Kasumi-1 (cell line): Measurements from ENCODE around the gene ATXN1.
"Not testable (repeated sequence)": the region's sequence is repeated elsewhere in the genome, so short reads cannot be mapped to it uniquely, and the experiment has no call there.

Source experiments
- DNase-seq, 2 experiments: peaks; one replicate each; lab custom pipeline; 2025; lab: John Stamatoyannopoulos, UW

Gene ATXN1

DNA sequence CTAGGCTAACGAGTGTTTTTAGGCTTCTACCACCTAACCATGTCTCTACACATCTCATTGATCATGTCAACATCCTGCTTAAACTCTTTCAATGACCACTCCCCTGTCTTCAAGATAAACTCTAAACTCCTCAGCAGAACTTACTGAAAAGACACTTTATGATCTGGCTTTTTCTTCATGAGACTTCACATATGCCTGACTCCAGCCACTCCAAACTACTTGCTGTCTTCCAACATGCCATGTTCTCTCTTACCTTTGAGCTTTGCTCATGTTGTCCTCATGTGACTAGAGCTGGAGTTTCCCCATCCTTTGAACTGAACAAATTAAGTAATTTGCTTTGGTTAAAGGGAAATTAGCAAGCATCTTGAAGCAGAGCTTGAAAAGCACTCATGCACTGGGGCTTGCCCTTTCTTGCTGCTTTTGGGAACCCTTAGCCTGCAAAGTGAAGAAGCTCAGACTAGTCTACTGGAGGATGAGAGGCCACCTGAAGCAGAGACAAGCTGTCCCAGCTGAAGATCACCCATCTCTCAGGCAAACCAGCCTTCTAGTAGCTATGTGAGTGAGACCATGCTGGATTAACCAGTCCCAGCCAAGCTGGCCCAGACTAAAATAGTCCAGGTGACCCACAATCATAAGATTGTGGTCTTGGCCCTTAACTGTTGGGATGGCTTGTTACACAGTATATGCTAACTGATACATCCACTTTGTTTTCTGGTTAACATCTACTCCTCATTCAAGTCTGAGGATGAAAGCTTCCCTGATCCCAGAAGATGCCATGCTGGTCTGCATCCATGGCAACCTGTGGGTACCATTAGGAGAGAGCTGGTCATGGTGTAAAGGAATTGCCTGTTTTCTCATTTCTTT lies 287.1 kb downstream of the ATXN1 start:
- no peak for DNase-seq

DNA sequence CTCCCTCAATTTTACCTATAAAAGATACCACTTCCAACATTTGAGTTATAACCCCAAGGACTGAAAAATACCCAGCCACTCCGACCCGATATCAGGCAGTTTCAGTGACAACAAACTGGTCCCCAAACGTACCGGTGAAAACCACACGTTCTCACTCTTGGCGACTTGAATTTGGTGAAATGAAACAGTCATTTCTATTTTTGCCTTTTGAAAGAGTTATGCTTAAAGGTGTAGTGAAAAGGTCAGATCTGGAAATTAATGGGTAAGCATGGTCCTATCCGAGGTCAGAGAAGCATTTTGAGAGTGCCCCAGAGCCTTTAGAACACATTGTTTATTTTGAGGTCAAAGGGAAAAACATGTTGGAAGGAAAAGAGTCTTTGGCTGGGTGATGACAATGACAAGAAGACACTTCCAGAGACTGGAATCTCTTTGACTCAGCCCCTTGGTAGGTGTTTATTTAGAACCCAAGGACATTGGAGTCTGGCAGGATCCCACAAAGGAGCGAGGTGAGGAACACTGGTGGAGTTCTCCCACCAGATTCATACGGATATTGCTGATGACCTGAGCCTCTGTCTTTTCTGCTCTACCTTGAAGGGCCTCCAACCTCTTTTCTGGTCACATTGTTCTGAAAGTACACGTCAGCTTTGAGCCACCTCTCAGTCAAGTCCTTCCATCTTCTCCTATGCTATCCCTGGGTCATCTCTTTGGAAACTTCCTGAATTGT lies 287.9 kb downstream of the ATXN1 start:
- no peak for DNase-seq

DNA sequence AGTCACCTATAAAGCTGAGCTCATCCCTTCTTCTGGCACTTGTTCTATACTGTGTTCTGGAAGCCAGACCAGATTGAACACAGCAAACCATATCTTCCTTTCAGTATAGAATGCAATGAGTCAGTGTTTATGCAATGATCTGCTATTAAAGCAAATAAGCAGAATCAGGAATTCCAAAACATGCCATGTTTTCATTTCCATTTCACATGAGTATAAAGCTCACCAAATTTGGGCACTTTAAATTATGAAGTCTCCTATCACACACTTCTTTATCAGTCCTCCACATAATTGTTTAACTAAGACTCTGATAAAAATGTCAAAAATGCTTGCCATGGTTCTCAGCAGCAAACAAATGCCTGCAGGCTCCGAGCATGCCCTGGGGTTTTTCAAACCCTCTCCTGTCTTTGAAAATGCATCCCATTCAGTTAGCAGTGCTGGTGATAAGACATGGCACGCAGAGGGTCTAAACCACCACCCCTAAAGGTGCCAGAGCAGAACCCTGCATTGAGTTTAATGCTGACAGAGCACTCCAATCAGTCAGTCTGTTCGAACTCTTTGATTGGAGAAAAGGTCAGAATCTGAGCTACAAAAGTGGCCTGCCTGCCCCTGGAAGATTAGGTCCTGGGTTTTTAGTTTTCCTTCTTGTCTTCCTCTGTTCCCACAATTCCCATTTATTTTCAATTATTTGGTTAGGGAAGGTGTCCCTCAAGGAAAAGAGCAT lies 288.8 kb downstream of the ATXN1 start:
- DNase-seq, result no peak

DNA sequence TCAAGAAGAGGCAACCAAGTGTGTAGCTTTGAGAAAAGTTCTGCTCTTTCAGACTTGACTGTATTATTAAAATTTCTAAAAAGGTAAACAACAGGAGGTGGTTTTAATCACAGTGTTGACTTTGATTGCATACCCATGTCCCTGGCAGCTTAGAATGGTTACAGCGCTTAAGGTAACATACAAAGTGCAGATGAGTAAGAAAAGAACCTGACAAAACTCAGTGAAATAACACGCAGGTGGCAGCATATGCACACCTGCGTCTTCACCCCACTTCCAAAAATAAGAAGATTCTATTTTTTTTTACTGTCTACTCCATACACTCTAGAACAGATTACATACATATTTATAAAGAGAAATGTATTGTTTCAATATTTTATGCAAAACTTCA lies 289.4 kb downstream of the ATXN1 start:
- DNase-seq, result no peak

DNA sequence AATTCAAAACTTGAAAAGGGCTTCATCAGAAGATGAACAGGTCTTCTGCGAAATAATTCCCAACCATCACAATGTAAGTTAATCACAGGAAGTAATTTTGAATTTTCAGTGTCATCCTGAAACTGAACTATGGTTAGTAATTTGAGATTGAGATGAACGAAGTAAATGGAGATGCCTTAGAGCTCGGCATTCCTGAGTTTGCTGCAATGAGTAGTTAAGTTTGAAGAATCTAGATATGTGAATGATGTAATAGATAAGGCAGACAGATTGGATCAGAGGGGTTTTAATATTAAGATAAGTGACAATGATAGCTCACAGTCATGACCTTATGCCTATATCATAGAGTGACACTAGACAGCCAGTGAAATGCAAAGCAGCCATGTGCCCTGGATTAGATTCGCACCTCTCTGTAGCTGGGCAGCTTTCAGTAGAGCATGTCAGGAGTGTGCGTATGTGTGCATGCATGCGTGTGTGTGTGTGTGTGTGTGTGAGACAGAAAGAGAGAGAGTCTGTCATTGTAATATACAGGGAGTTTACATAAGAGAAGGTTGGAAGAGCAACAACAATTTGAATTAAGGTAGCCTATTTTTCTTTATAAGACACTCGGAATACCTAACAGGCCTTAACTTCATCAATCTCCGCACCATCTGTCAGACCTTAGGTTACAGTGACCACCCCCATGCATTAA lies 289.9 kb downstream of the ATXN1 start:
- DNase-seq, result no peak

DNA sequence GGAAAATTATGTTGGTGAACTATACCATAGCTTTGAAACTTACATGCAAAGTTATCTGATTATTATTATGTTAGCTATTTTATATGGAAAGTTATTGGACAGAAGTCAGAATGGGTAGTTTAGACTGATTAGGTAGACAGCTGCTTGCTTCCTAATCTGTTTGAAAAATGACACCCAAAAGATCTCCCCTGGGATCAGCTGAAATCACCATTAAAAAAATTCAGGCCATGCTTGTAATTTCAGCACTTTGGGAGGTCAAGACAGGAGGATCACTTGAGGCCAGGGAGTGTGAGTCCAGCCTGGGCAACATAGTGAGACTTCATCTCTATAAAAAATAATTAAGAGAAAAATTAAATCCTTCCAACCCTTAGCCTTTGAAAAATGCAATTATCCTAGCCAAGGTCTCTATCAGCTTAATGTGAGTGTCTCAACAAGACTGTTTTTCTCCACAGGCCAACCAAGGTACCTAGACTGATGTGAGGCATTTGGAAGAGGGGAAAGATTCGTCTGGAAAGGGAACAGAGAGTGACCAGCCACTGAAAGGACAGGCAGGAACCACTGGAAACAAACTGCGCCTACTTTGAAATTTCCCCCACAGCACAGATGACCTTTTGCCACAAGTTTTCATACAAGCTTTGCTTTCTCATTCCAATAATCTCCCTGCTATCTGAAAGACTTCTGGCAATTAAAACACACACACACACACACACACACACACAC lies 290.6 kb downstream of the ATXN1 start:
- no peak for DNase-seq

DNA sequence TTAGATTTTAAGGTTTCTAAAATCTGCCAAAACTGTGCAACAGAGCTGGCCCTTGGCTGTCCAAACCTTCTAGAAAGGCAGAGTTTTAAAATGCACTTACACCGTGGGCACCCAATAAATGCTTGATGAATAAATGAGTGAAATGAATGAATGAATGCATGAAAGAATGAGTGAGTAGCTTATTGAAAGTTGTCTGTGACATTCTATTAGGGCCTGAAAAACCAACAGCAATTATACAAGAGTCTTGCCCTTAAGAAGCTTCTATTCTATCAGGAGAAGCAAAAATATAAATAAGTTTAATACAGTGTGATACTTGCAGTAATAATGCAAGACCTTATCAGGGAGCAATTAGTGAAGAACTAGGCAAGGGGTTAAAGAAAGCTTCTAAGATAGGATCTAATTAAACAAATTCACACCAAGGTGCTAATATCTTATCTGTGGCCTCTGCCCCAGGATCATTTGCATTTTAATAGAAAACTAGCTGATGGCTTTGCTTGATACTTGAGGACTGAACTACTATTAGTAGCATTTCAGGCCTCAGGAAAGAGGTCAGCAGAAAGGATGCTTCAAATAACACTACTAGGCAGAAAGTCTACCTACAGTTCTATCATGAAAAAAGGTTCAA lies 292.2 kb downstream of the ATXN1 start:
- DNase-seq, result no peak

DNA sequence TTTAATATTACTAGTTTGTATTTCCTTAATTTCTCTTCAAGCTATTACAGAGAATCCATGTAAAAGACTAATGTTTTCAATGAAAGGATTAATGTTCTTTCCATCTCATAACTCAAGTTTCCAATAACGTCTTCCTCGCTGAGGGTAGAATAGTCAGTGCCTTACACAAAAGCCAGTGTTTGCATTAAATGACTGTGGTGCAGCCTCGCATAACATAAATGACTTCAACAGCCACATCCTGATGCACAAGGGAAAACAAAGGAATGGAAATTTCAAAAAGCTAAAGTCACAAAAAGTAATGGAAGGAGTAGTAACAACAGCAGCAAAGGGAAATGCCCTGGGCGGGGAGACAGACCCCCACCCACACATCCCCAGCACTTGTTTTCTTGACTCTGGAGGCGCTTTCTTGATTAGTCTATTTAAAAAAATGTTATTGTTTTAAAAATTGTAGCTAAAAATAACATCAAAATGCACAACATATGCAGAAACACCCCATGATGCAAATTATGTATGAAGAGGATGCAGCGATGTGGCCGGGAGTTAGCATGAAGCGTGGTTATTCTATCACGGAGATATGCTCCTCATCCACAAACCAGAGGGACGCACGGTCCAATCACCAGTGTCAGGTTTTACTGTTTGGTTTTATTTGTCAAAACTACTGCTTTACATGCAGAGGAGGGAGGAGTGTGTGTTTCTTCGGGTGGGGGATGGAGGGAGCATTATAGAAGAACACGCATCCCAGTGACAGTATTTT lies 294.3 kb downstream of the ATXN1 start:
- no peak for DNase-seq

DNA sequence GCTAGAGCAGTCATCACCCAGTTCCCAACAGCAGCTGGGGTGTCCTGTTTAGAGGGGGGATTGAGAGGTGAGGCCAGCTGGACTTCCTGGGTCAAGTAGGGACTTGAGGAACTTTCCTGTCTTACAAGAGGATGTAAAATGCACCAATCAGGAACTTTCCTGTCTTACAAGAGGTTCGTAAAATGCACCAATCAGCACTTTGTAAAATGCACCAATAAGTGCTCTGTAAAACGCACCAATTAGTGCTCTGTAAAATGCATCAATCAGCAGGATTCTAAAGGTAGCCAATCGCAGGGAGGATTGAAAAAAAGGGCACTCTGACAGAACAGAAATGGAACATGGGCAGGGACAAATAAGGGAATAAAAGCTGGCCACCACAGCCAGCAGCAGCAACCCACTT lies 297.2 kb downstream of the ATXN1 start:
- DNase-seq, result no peak

DNA sequence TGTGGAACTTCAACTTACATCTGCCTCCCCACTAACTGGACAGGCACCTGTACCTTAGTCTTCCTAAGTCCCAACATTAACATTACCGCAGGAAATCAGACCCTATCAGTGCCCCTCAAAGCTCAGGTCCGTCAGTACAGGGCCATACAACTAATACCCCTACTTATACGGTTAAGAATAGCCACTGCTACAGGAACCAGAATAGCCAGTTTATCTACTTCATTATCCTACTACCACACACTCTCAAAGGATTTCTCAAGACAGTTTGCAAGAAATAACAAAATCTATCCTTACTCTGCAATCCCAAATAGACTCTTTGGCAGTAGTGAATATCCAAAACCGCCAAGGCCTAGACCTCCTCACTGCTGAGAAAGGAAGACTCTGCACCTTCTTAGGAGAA lies 298.0 kb downstream of the ATXN1 start:
- DNase-seq, result not testable (repeated sequence)

DNA sequence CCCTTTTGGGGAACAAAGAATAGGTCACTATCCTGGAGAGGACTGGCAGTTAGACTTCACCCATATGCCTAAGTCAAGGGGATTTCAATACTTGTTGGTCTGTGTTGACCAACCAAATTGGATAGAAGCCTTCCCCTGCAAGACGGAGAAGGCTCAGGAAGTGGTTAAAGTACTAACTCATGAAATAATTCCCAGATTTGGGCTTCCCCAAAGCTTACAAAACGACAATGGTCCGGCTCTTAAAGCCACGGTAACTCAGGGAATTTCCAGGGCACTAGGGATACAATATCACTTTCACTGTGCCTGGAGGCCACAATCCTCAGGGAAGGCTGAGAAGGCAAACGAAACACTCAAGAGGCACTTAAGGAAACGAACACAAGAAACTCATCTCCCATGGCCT lies 299.8 kb downstream of the ATXN1 start:
- DNase-seq, result no peak

DNA sequence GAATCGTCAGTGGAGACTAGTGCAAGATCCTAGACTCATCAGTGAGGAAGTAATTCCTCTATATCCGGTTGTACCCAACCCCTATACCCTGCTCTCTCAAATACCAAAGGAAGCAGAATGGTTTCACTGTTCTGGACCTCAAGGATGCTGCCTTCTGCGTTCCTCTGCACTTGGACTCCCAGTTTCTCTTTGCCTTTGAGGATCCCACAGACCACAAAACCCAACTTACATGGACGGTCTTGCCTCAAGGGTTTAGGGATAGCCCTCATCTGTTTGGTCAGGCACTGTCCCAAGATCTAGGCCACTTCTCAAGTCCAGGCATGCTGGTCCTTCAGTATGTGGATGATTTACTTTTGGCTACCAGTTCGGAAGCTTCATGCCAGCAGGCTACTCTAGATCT lies 301.8 kb downstream of the ATXN1 start:
- not testable (repeated sequence) for DNase-seq

DNA sequence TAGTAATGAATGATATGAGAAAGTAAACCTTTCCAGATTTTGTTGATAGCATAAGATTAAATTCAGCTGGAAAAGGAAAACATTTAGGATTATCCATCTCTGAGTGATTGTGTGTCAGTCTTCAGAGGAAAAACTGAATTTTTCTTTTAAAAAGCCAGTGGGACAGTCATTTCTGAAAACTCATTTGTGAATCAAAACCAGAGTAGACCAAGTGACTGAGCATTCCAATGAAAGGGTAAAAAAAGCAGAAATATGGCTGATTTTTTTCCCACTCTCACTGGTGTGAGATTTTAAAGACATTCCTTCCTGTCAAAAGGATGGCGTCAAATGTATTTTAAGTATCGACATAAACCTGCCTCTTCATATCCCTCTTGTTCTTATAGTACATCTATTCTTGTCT lies 308.9 kb downstream of the ATXN1 start:
- DNase-seq, result no peak

DNA sequence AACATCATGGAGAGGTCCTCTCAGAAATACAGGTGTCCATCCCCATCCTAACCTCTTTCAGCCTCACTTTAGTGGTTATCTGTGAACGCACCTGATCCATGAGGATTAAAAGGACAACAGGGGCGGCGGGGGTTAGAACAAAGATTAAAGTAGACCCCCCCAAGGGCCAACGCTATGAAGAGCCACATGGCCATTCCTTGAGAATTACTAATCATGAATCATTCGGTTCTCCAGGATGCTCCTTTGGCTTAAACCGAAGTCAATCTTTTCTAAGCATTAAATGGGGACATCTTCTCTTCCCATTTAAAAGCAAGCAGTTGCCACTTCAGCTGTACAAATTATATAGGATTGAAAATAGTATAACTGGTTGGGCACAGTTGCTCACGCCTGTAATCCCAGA lies 310.4 kb downstream of the ATXN1 start:
- no peak for DNase-seq

DNA sequence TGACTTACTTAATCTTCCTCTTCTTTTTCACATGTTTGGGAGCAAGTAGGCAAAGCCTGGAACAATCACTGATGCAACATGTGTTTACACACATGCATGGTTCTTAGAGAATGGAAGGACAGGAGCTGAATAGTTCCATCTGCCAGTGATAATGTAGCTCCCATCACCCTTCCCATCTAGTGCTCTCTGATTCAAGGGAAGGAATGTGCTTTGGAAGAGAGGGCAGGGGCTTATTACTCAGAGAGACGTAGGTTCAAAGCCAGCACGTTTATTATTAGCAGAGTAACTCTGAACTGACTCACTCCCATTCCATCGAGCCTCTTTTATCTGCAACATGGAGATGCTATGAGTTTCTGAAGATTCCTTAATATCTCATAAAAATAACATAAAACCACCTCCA lies 311.0 kb downstream of the ATXN1 start:
- DNase-seq, result no peak

DNA sequence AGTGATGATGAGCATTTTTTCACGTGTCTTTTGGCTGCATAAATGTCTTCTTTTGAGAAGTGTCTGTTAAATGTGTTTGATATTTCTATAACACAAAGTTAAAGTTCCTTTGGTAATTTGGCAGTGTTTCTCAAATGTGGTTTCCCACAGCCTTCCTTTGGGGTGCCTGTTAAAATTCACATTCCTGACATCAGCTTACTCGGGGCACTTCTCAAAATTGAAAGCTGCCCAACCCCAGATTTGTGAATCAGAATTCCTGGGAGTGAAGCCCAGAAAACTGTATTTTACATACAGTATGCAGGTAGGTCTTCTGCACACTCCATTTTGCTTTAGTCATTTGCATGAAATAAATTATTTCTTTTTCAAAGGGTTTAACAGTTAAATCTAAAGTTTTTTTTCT lies 315.0 kb downstream of the ATXN1 start:
- no peak for DNase-seq

DNA sequence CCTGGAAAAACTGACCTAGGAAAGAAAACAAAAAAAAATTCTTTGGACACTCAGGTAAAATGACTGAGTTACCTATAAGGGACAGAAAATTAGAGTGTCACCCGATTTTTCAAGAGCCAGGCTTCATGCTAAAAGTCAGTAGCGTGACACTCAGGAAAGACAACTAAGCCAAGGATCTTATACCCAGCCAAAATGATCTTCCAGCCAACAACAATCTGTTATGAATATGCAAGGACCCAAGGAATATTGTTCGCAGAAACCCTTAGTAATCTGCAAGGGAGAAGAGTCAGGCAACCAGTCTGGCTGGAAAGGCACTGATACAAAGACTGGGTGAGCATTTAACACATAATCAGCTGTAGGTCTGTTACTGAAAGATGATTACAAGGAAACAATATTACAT lies 319.2 kb downstream of the ATXN1 start:
- no peak for DNase-seq

DNA sequence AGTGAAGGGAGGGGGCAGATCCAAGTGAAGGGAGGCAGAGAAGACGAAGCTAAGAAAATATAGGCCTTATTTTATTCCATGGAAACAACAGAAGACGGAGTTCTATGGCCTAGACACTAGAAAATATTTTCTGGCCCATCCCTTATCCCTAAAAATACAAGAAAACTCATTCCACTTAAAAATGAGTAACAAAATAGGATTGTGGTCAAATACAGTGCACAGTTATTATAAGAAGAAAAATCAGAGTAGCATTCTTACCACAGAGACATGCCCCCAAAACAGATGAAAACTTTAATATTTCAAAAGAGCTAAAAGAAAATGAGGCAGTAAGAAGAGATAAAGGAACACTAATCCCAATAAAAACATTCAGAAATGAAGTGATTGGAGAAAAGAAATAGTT lies 320.0 kb downstream of the ATXN1 start:
- no peak for DNase-seq

DNA sequence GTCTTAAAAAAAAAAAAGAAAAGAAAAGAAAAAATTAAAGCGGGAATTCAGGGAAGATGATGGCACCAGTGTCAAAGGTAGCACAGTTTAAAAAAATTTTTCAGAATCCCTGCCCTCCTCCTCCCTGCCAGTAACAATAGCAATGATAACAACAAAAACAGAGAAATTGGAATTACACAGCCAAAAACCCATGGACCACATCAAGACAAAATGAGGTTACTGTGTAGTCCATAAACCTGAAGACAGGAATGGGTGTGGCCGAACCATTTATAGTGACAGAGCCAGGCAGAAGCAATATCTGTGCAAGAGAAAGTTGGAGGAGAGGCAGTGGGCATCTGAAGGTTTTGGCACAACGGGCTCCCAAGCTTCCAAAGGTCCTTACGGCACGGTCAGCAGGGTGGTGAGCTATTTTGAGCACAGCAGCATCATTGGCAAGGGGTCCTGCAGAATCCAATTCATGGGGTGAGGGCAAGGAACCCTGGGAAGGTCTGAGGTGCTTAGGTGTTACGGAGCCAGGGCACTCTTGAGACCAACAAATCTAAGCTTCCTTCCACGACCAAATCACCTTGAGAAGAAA lies 320.5 kb downstream of the ATXN1 start:
- no peak for DNase-seq
